Activated T-helper 17 cell treated with anti-CD3 and anti-CD28 coated beads, Interleukin-2, amount 50 U/mL, for 72 hours (primary cell): Measurements from ENCODE around the gene SETBP1. TPM values are rescaled to one million over a fixed set of nuclear protein-coding genes. Genes with fewer than 3 reads are reported as not detected.

Experiments used
- ATAC-seq: fragments of 150-1000 bp; cut with Tn5 transposase; replicated peaks from 2 replicates; pipeline ENCODE4 v1.10.0; 2021; ENCODE audit warnings: mild to moderate bottlenecking, moderate library complexity
- H3K27ac Mint-ChIP-seq: one replicate; pipeline ENCODE4 v1.8.0; 2022; ENCODE audit warnings: mixed read lengths
- H3K27me3 Mint-ChIP-seq: one replicate; pipeline ENCODE4 v1.8.0; 2022; ENCODE audit warnings: mixed read lengths
- H3K36me3 Mint-ChIP-seq: one replicate; pipeline ENCODE4 v1.8.0; 2022; ENCODE audit warnings: low read depth, mild to moderate bottlenecking, mixed read lengths
- H3K4me1 Mint-ChIP-seq: one replicate; pipeline ENCODE4 v1.8.0; 2022; ENCODE audit warnings: mixed read lengths
- H3K4me3 Mint-ChIP-seq: one replicate; pipeline ENCODE4 v1.8.0; 2022; ENCODE audit warnings: mild to moderate bottlenecking, mixed read lengths
- H3K9me3 Mint-ChIP-seq: one replicate; pipeline ENCODE4 v1.8.0; 2022; ENCODE audit warnings: mixed read lengths
- total RNA-seq, 2 donors: library from RNA; stranded (reverse); gene quantifications; one replicate each; pipeline ENCODE4 v1.2.3, GENCODE V29; 2022

The SETBP1 gene
- total RNA-seq, 2 donors from 2014 or later: 2.2 to 7.6 TPM

DNA sequence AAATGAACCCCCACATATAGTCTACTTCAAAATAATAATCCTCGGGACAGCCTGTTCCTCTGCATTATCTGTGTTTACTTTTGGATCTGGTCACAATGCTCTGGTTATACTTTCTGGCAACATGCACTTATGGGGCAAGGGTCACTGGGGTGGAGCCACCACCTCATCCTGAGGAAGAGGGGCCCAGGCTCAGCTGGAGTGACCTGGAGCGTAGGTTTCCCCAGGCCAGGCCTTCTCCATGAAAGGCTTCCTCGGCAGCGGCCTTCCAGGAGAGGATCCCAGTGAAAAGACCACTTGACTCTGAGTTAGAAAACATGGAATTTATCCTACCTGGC lies 237.4 kb downstream of the SETBP1 start:
- Mint-ChIP-seq H3K4me3 (no peak overlapping the region), H3K4me1 (no peaks in the 10 kb centered on the region), H3K9me3 (no peaks in the 10 kb centered on the region), H3K27ac (no peak overlapping the region), H3K27me3 (peaks cover 14% of the 10 kb centered on the region), H3K36me3 (no peaks in the 10 kb centered on the region)
- no peak for ATAC-seq

DNA sequence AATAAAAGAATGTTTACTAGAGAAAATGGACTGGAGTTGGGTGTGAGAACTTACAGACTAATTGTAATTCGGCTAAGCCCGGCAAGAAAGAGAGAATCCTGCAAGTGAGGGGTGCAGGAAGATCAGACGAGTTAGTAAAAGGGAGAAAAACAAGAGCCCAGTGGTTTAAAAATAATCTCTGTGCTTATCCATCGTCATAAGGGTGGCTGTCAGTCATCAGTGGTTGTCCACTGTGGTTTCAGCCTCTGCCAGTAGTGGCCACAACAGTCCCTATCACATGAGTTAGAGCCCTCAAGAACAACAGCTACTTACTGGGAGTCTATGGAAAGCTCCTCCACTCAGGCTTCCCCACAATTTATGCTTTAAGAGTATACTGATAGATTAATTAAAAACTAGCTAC lies 239.8 kb downstream of the SETBP1 start:
- H3K27ac Mint-ChIP-seq: no peak overlapping the region
- H3K4me1 Mint-ChIP-seq: no peaks in the 10 kb centered on the region
- H3K9me3 Mint-ChIP-seq: no peaks in the 10 kb centered on the region
- peaks cover under 1% of the 10 kb centered on the region for H3K27me3 Mint-ChIP-seq
- no peaks in the 10 kb centered on the region for H3K36me3 Mint-ChIP-seq
- no peak for ATAC-seq
- no peak overlapping the region for H3K4me3 Mint-ChIP-seq

DNA sequence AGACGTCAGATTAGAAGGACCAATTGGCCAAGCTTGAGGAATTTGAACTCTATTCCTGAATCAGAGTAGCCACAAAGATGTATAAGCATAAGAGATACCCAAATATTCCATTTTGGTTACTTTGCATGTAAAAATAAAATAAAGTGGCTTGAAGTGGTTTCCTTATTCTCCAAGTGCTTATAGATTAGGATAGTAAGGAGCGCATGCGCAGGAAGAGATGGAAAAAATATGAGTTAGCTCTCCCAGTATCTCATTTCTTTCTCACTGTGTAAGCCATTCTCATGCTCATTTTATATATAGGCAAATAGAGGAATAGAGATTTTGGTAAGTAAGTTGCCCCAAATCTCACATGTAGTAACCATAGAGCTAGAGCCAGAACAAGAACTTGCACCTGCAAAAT lies 241.3 kb downstream of the SETBP1 start:
- no peaks in the 10 kb centered on the region for H3K27me3 Mint-ChIP-seq
- no peak for ATAC-seq
- H3K4me1 Mint-ChIP-seq: no peaks in the 10 kb centered on the region
- no peaks in the 10 kb centered on the region for H3K36me3 Mint-ChIP-seq
- H3K4me3 Mint-ChIP-seq: no peak overlapping the region
- H3K27ac Mint-ChIP-seq: no peak overlapping the region
- H3K9me3 Mint-ChIP-seq: no peaks in the 10 kb centered on the region

- H3K4me1 Mint-ChIP-seq: no peaks in the 10 kb centered on the region
- no peaks in the 10 kb centered on the region for H3K27me3 Mint-ChIP-seq
- no peaks in the 10 kb centered on the region for H3K36me3 Mint-ChIP-seq
- ATAC-seq: no peak
- H3K4me3 Mint-ChIP-seq: no peak overlapping the region
- H3K9me3 Mint-ChIP-seq: no peaks in the 10 kb centered on the region
- H3K27ac Mint-ChIP-seq: no peak overlapping the region
These were observed 242.3 kb downstream of the SETBP1 start for GRCh38 chr18:44922968-44923367.

DNA sequence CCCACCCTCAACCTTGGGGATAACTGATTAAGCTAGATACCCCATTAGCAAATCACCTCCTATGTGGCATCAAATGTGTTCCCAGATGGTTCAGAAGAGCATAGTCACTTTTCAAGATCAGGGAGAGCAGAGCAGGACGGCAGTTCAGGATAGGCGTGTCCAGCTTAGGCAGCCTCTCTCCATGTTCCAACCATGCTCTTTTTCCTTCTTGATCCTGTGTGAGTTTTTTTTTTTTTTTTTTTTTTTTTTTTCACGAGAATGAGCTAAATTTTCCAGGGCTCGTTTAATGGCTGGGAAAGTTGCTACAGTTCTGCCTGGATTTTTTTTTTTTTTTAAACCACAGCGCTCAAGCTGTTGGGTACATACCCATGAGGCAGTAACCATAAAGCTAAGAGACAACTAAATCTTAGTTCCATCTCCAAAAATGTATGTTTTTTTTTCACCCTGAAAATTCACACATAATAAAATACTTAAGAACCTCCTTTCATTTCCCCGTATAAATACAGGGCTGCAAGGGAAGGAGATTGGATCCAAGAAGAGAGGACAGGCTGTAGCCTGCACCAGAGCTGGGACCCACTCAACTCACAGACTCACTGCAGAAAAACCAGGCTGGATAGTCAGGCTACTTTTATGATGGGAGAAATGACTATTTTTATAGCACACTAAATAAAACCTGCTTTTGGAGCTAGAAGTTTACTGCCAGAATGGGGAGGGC lies 244.3 kb downstream of the SETBP1 start:
- no peaks in the 10 kb centered on the region for H3K4me1 Mint-ChIP-seq
- no peak for ATAC-seq
- H3K4me3 Mint-ChIP-seq: no peak overlapping the region
- H3K27me3 Mint-ChIP-seq: no peaks in the 10 kb centered on the region
- H3K9me3 Mint-ChIP-seq: no peaks in the 10 kb centered on the region
- no peaks in the 10 kb centered on the region for H3K36me3 Mint-ChIP-seq
- H3K27ac Mint-ChIP-seq: no peak overlapping the region

- peaks cover 4% of the 10 kb centered on the region for H3K27me3 Mint-ChIP-seq
- H3K4me1 Mint-ChIP-seq: no peaks in the 10 kb centered on the region
- H3K4me3 Mint-ChIP-seq: no peak overlapping the region
- peaks cover under 1% of the 10 kb centered on the region for H3K9me3 Mint-ChIP-seq
- H3K27ac Mint-ChIP-seq: peak overlapping the region; percentile 46
- no peaks in the 10 kb centered on the region for H3K36me3 Mint-ChIP-seq
- ATAC-seq: peak; percentile 99
These were observed 246.6 kb downstream of the SETBP1 start for GRCh38 chr18:44927127-44927849.

DNA sequence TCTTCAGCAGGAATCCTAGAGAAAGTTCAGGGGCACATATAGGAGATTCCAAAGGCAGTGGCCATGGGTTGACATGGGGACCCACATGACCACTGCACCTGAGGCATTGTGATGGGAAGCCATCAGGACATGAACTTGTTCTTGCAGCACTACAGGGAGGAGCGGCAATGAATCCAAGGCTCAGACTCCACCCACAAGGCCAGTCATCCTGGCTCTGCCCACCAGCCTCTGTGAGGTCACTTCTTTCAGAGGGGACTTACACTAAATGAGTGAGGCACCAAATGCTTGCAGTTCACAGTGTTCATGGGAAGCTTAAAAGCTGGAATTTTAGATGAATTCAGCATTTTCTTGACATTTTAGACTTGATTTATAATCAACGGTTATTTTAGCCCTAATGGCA lies 254.2 kb downstream of the SETBP1 start:
- no peak overlapping the region for H3K27ac Mint-ChIP-seq
- ATAC-seq: no peak
- H3K4me1 Mint-ChIP-seq: no peaks in the 10 kb centered on the region
- peaks cover 23% of the 10 kb centered on the region for H3K27me3 Mint-ChIP-seq
- no peaks in the 10 kb centered on the region for H3K36me3 Mint-ChIP-seq
- H3K9me3 Mint-ChIP-seq: peaks cover 6% of the 10 kb centered on the region
- no peak overlapping the region for H3K4me3 Mint-ChIP-seq

DNA sequence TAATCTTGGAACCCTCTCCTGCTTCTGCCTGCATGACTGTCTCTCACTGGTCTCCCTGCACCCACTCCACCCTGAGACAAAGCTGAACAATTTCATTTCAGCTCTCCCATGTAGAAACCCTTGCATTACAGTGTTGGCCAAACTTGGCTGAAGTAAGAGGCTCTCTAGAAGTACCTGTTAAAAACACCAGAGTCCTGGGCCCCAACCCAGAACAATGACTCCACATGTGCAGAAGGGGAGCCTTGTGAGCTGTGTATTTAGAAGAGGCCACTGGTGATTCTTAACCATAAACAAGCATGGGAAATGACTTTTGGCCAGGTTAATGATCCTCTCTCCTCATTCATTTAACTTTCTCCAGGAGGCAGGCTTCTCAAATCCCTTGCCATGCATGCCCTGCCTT lies 254.8 kb downstream of the SETBP1 start:
- H3K36me3 Mint-ChIP-seq: no peaks in the 10 kb centered on the region
- H3K27ac Mint-ChIP-seq: no peak overlapping the region
- H3K27me3 Mint-ChIP-seq: peaks cover 23% of the 10 kb centered on the region
- no peak overlapping the region for H3K4me3 Mint-ChIP-seq
- ATAC-seq: no peak
- H3K9me3 Mint-ChIP-seq: peaks cover 6% of the 10 kb centered on the region
- no peaks in the 10 kb centered on the region for H3K4me1 Mint-ChIP-seq

GRCh38 chr18:44936485-44936884 lies 255.8 kb downstream of the SETBP1 start:
- H3K36me3 Mint-ChIP-seq: no peaks in the 10 kb centered on the region
- no peak overlapping the region for H3K27ac Mint-ChIP-seq
- no peak for ATAC-seq
- H3K27me3 Mint-ChIP-seq: peaks cover 23% of the 10 kb centered on the region
- no peak overlapping the region for H3K4me3 Mint-ChIP-seq
- peaks cover 6% of the 10 kb centered on the region for H3K9me3 Mint-ChIP-seq
- no peaks in the 10 kb centered on the region for H3K4me1 Mint-ChIP-seq

GRCh38 chr18:44937960-44938719 lies 257.5 kb downstream of the SETBP1 start:
- no peaks in the 10 kb centered on the region for H3K4me1 Mint-ChIP-seq
- H3K9me3 Mint-ChIP-seq: no peaks in the 10 kb centered on the region
- H3K27ac Mint-ChIP-seq: no peak overlapping the region
- no peaks in the 10 kb centered on the region for H3K36me3 Mint-ChIP-seq
- ATAC-seq: no peak
- H3K27me3 Mint-ChIP-seq: peaks cover 15% of the 10 kb centered on the region
- H3K4me3 Mint-ChIP-seq: no peak overlapping the region

DNA sequence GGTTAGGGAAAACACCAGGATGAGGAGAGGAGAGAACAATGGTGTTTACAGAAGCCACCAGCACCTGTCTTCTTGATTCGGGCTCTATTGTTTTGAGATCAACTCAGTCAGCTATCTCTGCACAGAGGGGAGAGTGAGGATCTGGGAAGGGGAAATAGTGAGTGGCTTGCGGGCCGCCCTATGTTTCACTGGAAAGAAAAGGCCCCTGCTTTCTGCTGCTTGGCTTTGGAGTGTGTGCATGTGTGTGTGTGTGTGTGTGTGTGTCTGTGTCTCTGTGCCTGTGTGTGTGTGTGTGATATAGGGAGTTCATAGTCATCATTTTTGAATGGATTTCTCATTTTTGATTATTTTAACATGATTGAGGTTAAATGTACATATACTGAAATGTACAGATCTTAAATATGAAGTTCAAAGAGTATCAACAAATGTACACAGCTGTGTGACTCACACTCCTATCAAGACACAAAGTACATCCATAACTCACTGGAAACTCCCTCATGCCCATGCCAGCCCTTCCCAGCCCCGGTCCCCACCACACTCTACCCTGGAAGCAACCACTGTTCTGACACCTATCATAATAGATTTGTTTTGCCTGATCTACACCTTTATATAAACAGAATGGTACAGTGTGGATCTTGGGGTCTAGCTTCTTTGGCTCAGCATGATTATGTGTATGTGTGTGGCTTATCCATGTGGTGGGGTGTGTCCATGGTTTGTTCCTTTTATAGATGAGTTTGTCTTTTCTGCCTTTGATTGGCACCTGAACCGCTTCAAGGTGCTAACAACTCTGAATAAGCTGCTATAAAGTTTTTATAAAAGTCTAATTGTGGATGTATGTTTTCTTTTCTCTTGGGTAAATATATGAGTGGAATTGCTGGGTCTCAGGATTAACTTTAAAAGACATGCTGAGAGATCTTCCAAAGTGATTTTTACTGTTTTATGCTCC lies 258.3 kb downstream of the SETBP1 start:
- Mint-ChIP-seq H3K27ac (no peak overlapping the region), H3K9me3 (no peaks in the 10 kb centered on the region), H3K4me1 (no peaks in the 10 kb centered on the region), H3K36me3 (no peaks in the 10 kb centered on the region), H3K4me3 (no peak overlapping the region), H3K27me3 (peaks cover 16% of the 10 kb centered on the region)
- ATAC-seq: no peak

GRCh38 chr18:44941516-44941915 lies 260.8 kb downstream of the SETBP1 start:
- Mint-ChIP-seq H3K4me3 (no peak overlapping the region), H3K9me3 (no peaks in the 10 kb centered on the region), H3K4me1 (no peaks in the 10 kb centered on the region), H3K27me3 (peaks cover 10% of the 10 kb centered on the region), H3K27ac (no peak overlapping the region), H3K36me3 (no peaks in the 10 kb centered on the region)
- no peak for ATAC-seq

- Mint-ChIP-seq H3K27ac (no peak overlapping the region), H3K27me3 (peaks cover 8% of the 10 kb centered on the region), H3K36me3 (no peaks in the 10 kb centered on the region), H3K4me3 (no peak overlapping the region), H3K4me1 (no peaks in the 10 kb centered on the region), H3K9me3 (no peaks in the 10 kb centered on the region)
- no peak for ATAC-seq
These were observed 261.4 kb downstream of the SETBP1 start for GRCh38 chr18:44942073-44942472.

DNA sequence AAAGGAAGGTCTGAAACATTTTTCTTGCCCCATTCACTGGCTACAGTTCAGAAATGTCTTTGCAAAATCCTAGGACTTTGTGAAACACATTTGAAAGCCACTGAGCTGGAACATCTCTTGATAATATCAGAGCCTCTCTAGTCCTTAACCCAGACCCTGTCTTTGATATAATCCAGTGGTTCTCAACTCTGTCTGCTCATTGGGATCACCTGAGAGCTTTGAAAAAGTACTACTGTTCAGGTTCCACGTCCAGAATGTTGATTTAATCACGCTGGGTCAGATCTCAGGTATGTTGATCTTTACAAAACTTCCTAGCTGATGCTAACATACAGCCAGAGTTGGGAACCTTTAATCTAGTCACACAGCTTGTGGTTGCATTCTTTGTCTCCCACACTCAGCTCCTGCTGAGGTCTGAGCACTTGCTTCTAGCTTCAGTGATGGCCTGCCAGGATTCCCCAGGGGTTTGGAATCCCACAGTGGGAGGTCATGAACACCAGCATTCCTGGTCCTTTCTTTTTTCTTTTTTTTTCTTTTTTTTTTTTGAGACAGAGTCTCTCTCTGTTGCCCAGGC lies 262.7 kb downstream of the SETBP1 start:
- Mint-ChIP-seq H3K27me3 (peaks cover 3% of the 10 kb centered on the region), H3K4me3 (no peak overlapping the region), H3K27ac (no peak overlapping the region), H3K9me3 (no peaks in the 10 kb centered on the region), H3K36me3 (no peaks in the 10 kb centered on the region), H3K4me1 (no peaks in the 10 kb centered on the region)
- ATAC-seq: no peak
